Measurements from ENCODE around the gene SST.

DNA sequence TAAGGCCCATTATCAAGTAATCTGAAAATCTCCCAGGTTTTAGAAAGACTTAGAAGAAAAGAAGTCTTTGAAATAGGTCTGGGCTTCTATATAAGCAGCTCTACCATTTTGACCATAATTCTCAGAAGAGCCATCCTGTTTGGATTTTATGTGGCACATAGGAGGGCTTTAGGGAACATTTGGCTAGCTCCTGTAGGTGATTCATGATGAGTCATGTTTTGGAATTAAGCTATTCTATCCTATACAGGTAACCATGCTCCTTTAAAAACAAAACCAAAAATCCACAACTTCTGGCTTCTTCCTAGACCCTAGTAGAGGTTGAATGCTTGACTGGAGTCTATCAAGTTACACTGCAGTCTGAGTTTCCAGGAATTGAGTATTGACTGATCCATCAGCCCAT is 8.9 kb downstream of the SST start:
- TF ChIP-seq, protein P1, sequence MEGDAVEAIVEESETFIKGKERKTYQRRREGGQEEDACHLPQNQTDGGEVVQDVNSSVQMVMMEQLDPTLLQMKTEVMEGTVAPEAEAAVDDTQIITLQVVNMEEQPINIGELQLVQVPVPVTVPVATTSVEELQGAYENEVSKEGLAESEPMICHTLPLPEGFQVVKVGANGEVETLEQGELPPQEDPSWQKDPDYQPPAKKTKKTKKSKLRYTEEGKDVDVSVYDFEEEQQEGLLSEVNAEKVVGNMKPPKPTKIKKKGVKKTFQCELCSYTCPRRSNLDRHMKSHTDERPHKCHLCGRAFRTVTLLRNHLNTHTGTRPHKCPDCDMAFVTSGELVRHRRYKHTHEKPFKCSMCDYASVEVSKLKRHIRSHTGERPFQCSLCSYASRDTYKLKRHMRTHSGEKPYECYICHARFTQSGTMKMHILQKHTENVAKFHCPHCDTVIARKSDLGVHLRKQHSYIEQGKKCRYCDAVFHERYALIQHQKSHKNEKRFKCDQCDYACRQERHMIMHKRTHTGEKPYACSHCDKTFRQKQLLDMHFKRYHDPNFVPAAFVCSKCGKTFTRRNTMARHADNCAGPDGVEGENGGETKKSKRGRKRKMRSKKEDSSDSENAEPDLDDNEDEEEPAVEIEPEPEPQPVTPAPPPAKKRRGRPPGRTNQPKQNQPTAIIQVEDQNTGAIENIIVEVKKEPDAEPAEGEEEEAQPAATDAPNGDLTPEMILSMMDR (IDR thresholded peaks at IDR 0.05) = no peak
- TF ChIP-seq POLR2A (IDR thresholded peaks at IDR 0.05) = no peak

Data from esophagus squamous epithelium (tissue), 4 donors.